Natural killer cell (primary cell): ENCODE data around the gene SERPINA3. TPM values are rescaled to one million over a fixed set of nuclear protein-coding genes. Genes with fewer than 3 reads are reported as not detected.

Experiments
- ATAC-seq, 3 donors: fragments of 150-1000 bp in 2 of 3; fragments of 200-7000 bp in 1 of 3; cut with Tn5 transposase; 1 replicate in 1 of 3; 2 replicates in 2 of 3; pipeline ENCODE4 v1.10.0; 2021; ENCODE audit warnings: mild to moderate bottlenecking in 2 of 3, moderate library complexity in 2 of 3
- DNase-seq, 2 donors: peaks; one replicate each; pipeline versions ENCODE4 v3.0.0 to v3.0.0-alpha.2; 2013 to 2021; ENCODE audit warnings: mixed read lengths in 1 of 2
- H3K27ac ChIP-seq: one replicate; pipeline ENCODE4 v1.5.1; 2013; ENCODE audit warnings: mild to moderate bottlenecking, low read length
- H3K27me3 ChIP-seq: one replicate; pipeline ENCODE4 v1.6.1; 2013; ENCODE audit warnings: low read length; ENCODE audit not compliant: control insufficient read depth, insufficient read depth
- H3K36me3 ChIP-seq: one replicate; pipeline ENCODE4 v1.6.1; 2013; ENCODE audit warnings: low read length; ENCODE audit not compliant: control insufficient read depth, insufficient read depth
- H3K4me1 ChIP-seq: one replicate; pipeline ENCODE4 v1.6.1; 2013; ENCODE audit warnings: low read length; ENCODE audit not compliant: control insufficient read depth, insufficient read depth
- H3K4me3 ChIP-seq: one replicate; pipeline ENCODE4 v1.5.1; 2013; ENCODE audit warnings: low read length
- H3K9me3 ChIP-seq: one replicate; pipeline ENCODE4 v1.6.1; 2013; ENCODE audit warnings: low read length; ENCODE audit not compliant: control insufficient read depth, insufficient read depth
- H3K27ac Mint-ChIP-seq, 2 donors: one replicate each; pipeline ENCODE4 v1.8.0; 2022; ENCODE audit warnings: mild to moderate bottlenecking in 2 of 2, mixed read lengths in 2 of 2, moderate library complexity in 1 of 2
- H3K27me3 Mint-ChIP-seq, 2 donors: one replicate each; pipeline ENCODE4 v1.8.0; 2022; ENCODE audit warnings: low read depth in 2 of 2, mixed read lengths in 2 of 2
- H3K36me3 Mint-ChIP-seq: one replicate; pipeline ENCODE4 v1.8.0; 2022; ENCODE audit warnings: mixed read lengths
- H3K4me1 Mint-ChIP-seq, 2 donors: one replicate each; pipeline ENCODE4 v1.8.0; 2022; ENCODE audit warnings: mixed read lengths in 2 of 2
- H3K4me3 Mint-ChIP-seq: one replicate; pipeline ENCODE4 v1.8.0; 2022; ENCODE audit warnings: mild to moderate bottlenecking, moderate library complexity, mixed read lengths
- H3K9me3 Mint-ChIP-seq, 2 donors: one replicate each; pipeline ENCODE4 v1.8.0; 2022; ENCODE audit warnings: mixed read lengths in 2 of 2
- WGBS: methylation state at CpG from one replicate; pipeline ENCODE4 v1.1.7; 2013; ENCODE audit warnings: missing lambda C conversion rate; ENCODE audit not compliant: insufficient coverage; 5-methylcytosine and 5-hydroxymethylcytosine counted together
- intact Hi-C: fragments of 100-400 bp; cut with micrococcal nuclease; formaldehyde crosslinking; loops from one replicate; pipeline ENCODE4 v1.14.2; 2022
- total RNA-seq, 4 donors: library from RNA; stranded (reverse); fragments of 120-200 nt in 1 of 4; gene quantifications; one replicate each; pipeline versions ENCODE4 v1.2.3 to v1.2.4, GENCODE V29; 2013 to 2022
- TF ChIP-seq, protein P1 (sequence below): fragments of 200-600 bp; IDR thresholded peaks from one replicate; pipeline ENCODE4 v1.8.0; 2022; ENCODE audit warnings: antibody characterized with exemption

Gene SERPINA3
- not detected for total RNA-seq
- total RNA-seq (2013), result not detected

DNA sequence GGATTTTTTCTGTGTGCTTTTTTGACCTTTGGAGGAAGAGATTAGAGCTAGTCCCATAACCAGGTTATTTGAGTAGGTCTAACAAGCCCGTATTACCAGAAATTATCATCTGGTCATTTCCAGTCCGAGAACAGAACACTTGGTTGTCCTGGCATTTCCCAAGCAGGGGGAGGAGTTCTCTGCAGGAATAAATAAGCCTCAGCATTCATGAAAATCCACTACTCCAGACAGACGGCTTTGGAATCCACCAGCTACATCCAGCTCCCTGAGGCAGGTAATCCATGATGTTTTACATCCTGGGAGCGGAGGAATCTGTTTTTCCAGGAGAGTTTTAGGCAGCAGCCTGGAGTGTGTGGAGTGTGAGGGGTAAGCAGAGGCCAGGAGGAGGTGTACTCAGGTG is at the start of gene SERPINA3:
SERPINA3 (plus strand) TSS at position 218 of the 400 bp plus-strand sequence. CDS start 2,051 bp downstream, outside the sequence.
- Histone ChIP-seq H3K36me3 (no peaks in the 10 kb centered on the region), H3K4me3 (no peak within 1 kb of the TSS), H3K27me3 (no peaks in the 10 kb centered on the region), H3K4me1 (no peaks in the 10 kb centered on the region), H3K9me3 (peaks cover 6% of the 10 kb centered on the region), H3K27ac (no peak within 1 kb of the TSS)
- H3K27ac Mint-ChIP-seq, result no peak within 1 kb of the TSS
- DNase-seq (no peak), ATAC-seq (no peak)
- H3K4me1 Mint-ChIP-seq, result no peaks in the 10 kb centered on the region
- intact Hi-C loops, result no loop called here
- no peaks in the 10 kb centered on the region for H3K27me3 Mint-ChIP-seq
- no peak within 1 kb of the TSS for H3K4me3 Mint-ChIP-seq
- no peaks in the 10 kb centered on the region for H3K36me3 Mint-ChIP-seq
- TF ChIP-seq, protein P1, sequence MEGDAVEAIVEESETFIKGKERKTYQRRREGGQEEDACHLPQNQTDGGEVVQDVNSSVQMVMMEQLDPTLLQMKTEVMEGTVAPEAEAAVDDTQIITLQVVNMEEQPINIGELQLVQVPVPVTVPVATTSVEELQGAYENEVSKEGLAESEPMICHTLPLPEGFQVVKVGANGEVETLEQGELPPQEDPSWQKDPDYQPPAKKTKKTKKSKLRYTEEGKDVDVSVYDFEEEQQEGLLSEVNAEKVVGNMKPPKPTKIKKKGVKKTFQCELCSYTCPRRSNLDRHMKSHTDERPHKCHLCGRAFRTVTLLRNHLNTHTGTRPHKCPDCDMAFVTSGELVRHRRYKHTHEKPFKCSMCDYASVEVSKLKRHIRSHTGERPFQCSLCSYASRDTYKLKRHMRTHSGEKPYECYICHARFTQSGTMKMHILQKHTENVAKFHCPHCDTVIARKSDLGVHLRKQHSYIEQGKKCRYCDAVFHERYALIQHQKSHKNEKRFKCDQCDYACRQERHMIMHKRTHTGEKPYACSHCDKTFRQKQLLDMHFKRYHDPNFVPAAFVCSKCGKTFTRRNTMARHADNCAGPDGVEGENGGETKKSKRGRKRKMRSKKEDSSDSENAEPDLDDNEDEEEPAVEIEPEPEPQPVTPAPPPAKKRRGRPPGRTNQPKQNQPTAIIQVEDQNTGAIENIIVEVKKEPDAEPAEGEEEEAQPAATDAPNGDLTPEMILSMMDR, result no peak
- peaks cover 3% of the 10 kb centered on the region in 2 donors for H3K9me3 Mint-ChIP-seq
- WGBS, result 81% methylated on average over 4 of the region's 4 CpGs

GRCh38 chr14:94562941-94563883 is 49.0 kb upstream of the SERPINA3 start:
- no peaks in the 10 kb centered on the region for H3K9me3 ChIP-seq
- no peak overlapping the region for H3K4me3 ChIP-seq
- 91% methylated on average over 16 of the region's 16 CpGs for WGBS
- Mint-ChIP-seq H3K9me3 (no peaks in the 10 kb centered on the region), H3K4me1 (no peaks in the 10 kb centered on the region), H3K27ac (no peak overlapping the region), H3K27me3 (peaks cover 7 to 9% of the 10 kb centered on the region in 2 donors), H3K36me3 (no peaks in the 10 kb centered on the region), H3K4me3 (no peak overlapping the region)
- TF ChIP-seq, protein P1, result no peak
- no peaks in the 10 kb centered on the region for H3K4me1 ChIP-seq
- ATAC-seq (peak in 1 of 3 donors; percentile 8), DNase-seq (no peak)
- intact Hi-C loops, result no loop called here
- H3K27ac ChIP-seq, result no peak overlapping the region
- H3K27me3 ChIP-seq, result no peaks in the 10 kb centered on the region
- no peaks in the 10 kb centered on the region for H3K36me3 ChIP-seq

- Histone ChIP-seq H3K36me3 (no peaks in the 10 kb centered on the region), H3K27me3 (no peaks in the 10 kb centered on the region), H3K4me3 (no peak overlapping the region), H3K9me3 (no peaks in the 10 kb centered on the region), H3K27ac (no peak overlapping the region), H3K4me1 (no peaks in the 10 kb centered on the region)
- intact Hi-C loops, result no loop called here
- ATAC-seq (no peak), DNase-seq (no peak)
- Mint-ChIP-seq H3K9me3 (no peaks in the 10 kb centered on the region), H3K36me3 (no peaks in the 10 kb centered on the region), H3K4me1 (no peaks in the 10 kb centered on the region), H3K27ac (no peak overlapping the region), H3K4me3 (no peak overlapping the region), H3K27me3 (peaks cover 6 to 8% of the 10 kb centered on the region in 2 donors)
- TF ChIP-seq, protein P1, result no peak
Observed at GRCh38 chr14:94564381-94564780, 47.8 kb upstream of the SERPINA3 start.
